Measurements from ENCODE around the gene ART5. TPM values are rescaled to one million over a fixed set of nuclear protein-coding genes. Genes with fewer than 3 reads are reported as not detected.
A peak's percentile ranks its signal among the peaks of the same experiment; 100 is the strongest.

The ART5 gene
- total RNA-seq, 1 experiment from 2014 or later: 7.9 TPM

DNA sequence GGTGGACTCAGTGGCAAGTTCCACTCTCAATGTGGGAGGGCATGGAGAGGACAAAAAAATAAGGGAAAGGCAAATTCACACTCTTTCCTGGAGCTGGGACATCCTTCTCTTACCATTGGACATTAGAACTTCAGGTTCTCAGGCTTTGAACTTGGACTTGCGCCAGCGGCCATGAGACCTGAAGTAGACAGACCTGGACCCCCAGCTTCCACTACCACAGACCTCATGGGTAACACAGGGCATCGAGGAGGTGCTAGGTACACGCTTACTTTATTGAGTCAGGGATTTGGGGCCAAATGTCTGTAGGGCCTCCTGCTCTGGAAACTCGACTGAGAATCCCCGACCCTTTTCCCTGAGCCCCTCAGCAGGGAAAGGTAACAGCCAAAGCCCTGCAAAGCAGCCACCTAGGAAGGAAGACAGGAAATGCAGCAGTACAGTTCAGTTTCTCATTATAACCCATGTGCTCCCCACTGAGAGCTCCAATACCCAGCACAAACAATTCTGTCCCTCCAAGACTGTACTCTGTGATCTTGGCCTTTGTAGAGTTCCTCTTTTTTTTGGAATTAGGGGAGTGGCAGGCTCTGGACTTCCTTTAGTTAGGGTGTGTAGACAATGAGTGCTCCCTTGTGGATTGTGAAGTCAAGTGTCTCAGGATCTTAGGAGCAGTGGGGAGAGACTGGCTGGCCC, 23.7 kb upstream of the ART5 start:
- no peaks in the 10 kb centered on the region for H3K9me3 ChIP-seq (ENCODE audit: control insufficient read depth, low read depth, low read length)
- H3K79me1 ChIP-seq (ENCODE audit: insufficient read depth, low read depth, low read length, poor library complexity, severe bottlenecking): no peaks in the 10 kb centered on the region
- no peaks in the 10 kb centered on the region for H3K23me2 ChIP-seq (ENCODE audit: insufficient read length, low read depth, low read length, poor library complexity, severe bottlenecking)
- peak overlapping the region in 1 of 3 experiments; percentile 18; a peak in 1 of 7 replicates for H3K27ac Mint-ChIP-seq
- no peak overlapping the region for H2BK120ac ChIP-seq (ENCODE audit: low read depth, low read length, poor library complexity, severe bottlenecking)
- no peaks in the 10 kb centered on the region for H3K4me1 ChIP-seq (ENCODE audit: insufficient read depth, low read length)
- H3K4me3 Mint-ChIP-seq: no peak overlapping the region
- no peak overlapping the region for H2BK20ac ChIP-seq (ENCODE audit: low read depth, low read length, poor library complexity, severe bottlenecking)
- H2BK12ac ChIP-seq (ENCODE audit: insufficient read length, low read depth, low read length): no peak overlapping the region
- H3K9me3 Mint-ChIP-seq: no peaks in the 10 kb centered on the region
- H3K36me3 Mint-ChIP-seq (ENCODE audit: insufficient read depth in 1 of 3, low read depth in 3 of 3): peaks cover 0 to 42% (median 4%) of the 10 kb centered on the region in 3 experiments; a peak in 4 of 7 replicates
- no peak overlapping the region for H2AFZ ChIP-seq (ENCODE audit: low read length)
- no peak overlapping the region for H4K8ac ChIP-seq (replicated peaks; ENCODE audit: insufficient read length, low read depth, low read length)
- no peak overlapping the region for H2AK5ac ChIP-seq (ENCODE audit: insufficient read length, low read length)
- no peak overlapping the region for H4K91ac ChIP-seq (ENCODE audit: insufficient read length, low read depth, low read length)
- no CpG with 5 or more reads among the region's 6 CpGs for WGBS (ENCODE audit: extremely low coverage, insufficient read length, low lambda C conversion rate)
- H2BK15ac ChIP-seq (ENCODE audit: low read depth, low read length): no peak overlapping the region
- no peak overlapping the region for H3K4me2 ChIP-seq (ENCODE audit: insufficient read depth, insufficient read length, low read length)
- no peak overlapping the region for H3T11ph ChIP-seq (ENCODE audit: low read length)
- no peaks in the 10 kb centered on the region for H4K20me1 ChIP-seq (ENCODE audit: control insufficient read depth, insufficient read depth, insufficient read length)
- no peak overlapping the region for H3K56ac ChIP-seq (ENCODE audit: insufficient read length, low read depth, low read length)
- no peak overlapping the region for H2BK5ac ChIP-seq (ENCODE audit: insufficient read length, low read length)
- H3K18ac ChIP-seq (ENCODE audit: insufficient read length, low read depth, low read length): no peak overlapping the region
- H3K27me3 Mint-ChIP-seq (ENCODE audit: low read depth): no peaks in the 10 kb centered on the region; the same call in 1 of the 2 replicates
- H3K4me1 Mint-ChIP-seq: no peaks in the 10 kb centered on the region
- H3K4ac ChIP-seq (ENCODE audit: low read depth, low read length): no peak overlapping the region
- no peak overlapping the region for H4K5ac ChIP-seq (ENCODE audit: insufficient read length, low read depth, low read length)
- H3K27me3 ChIP-seq (ENCODE audit: insufficient read depth, low read length): no peaks in the 10 kb centered on the region
- no peak for DNase-seq
- TF ChIP-seq, protein P1, sequence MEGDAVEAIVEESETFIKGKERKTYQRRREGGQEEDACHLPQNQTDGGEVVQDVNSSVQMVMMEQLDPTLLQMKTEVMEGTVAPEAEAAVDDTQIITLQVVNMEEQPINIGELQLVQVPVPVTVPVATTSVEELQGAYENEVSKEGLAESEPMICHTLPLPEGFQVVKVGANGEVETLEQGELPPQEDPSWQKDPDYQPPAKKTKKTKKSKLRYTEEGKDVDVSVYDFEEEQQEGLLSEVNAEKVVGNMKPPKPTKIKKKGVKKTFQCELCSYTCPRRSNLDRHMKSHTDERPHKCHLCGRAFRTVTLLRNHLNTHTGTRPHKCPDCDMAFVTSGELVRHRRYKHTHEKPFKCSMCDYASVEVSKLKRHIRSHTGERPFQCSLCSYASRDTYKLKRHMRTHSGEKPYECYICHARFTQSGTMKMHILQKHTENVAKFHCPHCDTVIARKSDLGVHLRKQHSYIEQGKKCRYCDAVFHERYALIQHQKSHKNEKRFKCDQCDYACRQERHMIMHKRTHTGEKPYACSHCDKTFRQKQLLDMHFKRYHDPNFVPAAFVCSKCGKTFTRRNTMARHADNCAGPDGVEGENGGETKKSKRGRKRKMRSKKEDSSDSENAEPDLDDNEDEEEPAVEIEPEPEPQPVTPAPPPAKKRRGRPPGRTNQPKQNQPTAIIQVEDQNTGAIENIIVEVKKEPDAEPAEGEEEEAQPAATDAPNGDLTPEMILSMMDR (conservative IDR thresholded peaks at IDR 0.05): no peak
- H3K14ac ChIP-seq (ENCODE audit: insufficient read depth, low read length): no peak overlapping the region
- no peak overlapping the region for H3K9ac ChIP-seq (ENCODE audit: extremely low read depth, insufficient read length, low read length)
- no peak overlapping the region for H3K23ac ChIP-seq (ENCODE audit: insufficient read length, low read depth, low read length)
- H3K79me2 ChIP-seq (ENCODE audit: insufficient read depth, low read length): no peaks in the 10 kb centered on the region
- no peak overlapping the region for H3K27ac ChIP-seq (ENCODE audit: insufficient read length, low read depth, low read length)

All from H9 (cell line).